HG02870 (cell line): ENCODE results near the gene RPS6KA5.
"Not testable (repeated sequence)": the region's sequence is repeated elsewhere in the genome, so short reads cannot be mapped to it uniquely, and the experiment has no call there.

ENCODE experiments used
- ATAC-seq: cut with Tn5 transposase; IDR thresholded peaks from one replicate; pipeline ENCODE4 v1.9.1; 2021; ENCODE audit warnings: mild to moderate bottlenecking, moderate library complexity; ENCODE audit not compliant: unreplicated experiment

The RPS6KA5 gene

DNA sequence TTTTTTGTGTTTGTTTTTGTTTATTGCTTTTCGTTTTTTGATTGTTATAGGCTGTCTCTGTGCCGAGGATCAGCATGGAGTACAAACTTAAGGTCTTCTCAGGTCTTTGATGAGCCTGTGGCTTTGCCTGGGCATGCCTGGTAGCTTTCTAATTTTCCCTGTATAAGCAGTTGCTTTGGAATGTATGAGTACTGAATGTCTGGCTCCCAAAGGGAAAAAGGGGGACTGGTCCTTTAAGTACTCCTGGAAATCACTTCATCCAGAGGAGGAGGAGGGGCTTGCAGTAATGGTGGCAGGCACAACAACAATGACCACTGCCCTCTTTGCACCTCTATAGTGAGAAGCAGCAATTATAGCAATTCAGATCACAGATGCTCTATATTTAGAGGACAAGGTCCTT lies 176.7 kb downstream of the RPS6KA5 start:
- ATAC-seq: no peak

DNA sequence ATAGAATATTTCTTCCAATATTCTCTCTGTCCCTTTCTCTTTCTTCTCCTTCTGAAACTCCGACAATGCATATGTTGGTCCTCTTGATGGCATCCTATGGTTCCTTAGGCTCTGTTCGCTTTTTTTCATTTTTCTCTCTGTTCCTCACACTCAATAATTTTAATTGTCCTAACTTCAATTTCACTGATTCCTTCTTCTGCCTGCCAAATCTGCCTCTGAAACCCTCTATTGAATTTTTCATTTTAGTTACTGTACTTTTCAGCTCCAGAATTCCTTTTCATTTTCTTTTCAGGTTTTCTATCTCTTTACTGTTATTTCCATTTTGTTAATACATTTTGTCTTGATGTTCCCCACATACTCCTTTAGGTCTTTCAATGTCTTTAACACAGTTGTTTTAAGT lies 177.2 kb downstream of the RPS6KA5 start:
- no peak for ATAC-seq

DNA sequence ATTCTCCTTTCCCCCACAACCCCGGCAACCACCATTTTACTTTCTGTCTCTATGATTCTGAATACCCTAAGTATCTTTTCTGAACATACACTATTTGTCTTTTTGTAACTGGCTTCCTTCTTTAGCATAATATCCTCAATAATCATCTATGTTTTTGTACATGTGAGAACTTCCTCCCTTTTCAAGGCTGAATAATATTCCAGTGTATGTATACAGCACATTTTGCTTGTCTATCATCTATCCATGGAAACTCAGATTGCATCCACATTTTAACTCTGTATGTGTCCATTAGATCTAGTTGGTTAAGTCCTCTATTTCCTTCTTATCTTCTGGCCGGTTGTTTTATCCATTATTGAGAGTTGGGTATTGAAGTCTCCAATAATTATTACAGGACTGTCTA lies 180.2 kb downstream of the RPS6KA5 start:
- no peak for ATAC-seq

DNA sequence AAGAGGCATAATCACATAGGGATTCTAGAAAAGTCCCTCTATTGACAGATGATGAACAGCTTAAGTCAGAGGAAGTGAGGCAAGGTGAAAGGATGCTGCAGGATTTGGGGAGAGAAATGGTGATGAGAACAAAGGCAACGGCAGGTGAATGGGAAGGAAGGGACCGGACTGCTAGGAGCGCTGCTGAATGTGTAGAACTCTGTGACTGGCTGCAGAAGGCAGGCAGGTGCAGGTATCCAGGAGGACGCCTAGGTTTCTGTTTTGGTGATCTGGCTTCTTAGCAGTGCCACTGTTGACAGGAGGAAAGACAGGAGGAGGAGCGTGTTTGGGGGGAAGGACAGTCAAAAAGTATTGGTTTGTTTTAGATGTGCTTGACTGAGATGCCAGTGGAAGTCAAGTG lies 185.8 kb downstream of the RPS6KA5 start:
- no peak for ATAC-seq

DNA sequence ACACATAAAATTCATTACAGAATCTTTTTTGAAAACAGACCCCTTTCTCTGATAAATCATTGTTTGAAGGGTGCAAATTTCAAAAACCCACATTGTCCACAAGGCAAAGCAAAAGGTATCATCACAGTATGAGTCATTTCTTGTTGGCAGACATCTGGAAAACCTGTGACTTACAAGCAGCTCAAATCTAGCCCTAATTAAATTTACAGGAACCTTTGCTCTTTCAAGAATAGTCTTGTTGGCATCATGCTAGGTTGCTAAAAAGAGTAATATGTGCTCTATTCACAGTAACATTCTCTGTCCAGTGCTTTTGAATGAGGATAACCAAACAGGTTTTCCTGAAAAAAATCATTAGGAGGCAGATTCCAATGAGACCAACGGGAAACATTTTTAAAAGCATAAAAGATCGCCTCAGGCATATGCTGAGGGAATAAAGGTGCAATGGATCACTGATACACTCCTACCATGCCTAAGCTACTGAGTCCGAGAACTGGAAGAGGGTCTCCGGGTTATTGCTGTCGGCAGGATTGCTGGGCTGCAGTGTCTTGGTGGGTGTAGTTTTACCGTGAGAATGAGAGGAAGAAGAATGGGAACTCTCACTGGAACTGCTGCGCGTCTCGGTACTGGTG lies 188.7 kb downstream of the RPS6KA5 start:
- no peak for ATAC-seq

DNA sequence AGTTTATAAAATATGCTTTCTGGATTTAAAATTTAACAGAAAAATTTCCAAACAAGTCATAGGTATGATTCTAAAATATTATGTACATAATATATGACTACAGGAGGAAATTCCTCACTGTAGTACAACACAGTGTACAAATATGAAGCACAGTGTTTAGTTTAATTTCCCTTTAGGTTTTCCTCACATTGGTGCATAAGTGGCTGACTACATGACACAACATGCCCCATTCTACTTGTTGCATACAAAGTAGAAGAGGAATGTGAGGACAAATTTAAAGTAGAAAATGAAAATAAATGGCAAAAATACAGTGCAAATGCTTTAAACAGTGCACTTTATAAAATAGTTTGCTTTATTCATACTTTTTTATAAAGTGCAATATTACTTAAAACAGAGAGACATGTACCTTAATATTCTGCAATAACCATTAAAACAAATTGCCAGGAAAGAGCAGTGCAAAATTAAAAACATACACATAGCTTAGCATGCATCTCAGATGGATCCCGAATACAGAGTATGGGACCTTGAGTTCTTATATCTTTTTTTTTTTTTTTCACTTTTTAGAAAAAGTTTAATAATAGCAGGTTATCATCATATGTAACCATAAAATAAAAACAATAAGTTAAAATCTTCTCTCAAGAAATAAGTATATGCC lies 189.4 kb downstream of the RPS6KA5 start:
- no peak for ATAC-seq

DNA sequence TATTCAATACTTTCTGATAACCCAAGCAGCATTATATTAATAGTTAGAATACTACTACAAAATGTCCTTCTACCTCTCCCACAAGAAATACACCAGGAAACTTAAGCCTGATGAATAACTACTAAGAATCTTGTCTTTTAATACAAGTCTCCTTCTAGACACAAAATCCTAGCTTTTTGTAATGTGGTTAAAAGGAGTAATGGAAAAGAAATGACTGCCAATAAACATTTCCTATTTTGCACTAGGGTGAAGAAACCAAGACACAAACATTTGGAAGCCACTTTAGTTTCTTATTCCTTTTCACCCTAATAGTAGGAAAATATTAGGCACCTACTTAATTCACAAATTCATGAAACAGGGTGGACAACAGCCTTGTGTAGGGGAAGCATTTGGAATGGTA lies 192.9 kb downstream of the RPS6KA5 start:
- ATAC-seq: no peak

DNA sequence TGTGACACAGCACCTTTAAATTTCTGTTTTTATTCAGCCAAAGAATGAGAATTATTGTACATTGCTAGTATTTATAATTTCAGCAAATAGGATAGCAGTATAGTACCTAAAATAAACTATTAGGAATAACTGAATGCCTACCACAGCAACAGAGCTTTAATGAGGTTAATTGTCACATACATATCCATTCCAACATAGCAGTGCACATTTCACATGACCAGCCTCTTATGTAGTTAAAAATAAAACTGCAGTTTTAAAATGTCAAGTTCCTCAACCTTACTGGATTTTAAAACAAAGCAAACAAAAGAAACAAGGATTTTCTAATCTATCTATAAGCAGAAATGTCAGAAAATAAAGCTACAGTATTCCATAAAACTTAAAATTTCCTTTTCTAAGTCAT lies 193.6 kb downstream of the RPS6KA5 start:
- ATAC-seq: no peak

DNA sequence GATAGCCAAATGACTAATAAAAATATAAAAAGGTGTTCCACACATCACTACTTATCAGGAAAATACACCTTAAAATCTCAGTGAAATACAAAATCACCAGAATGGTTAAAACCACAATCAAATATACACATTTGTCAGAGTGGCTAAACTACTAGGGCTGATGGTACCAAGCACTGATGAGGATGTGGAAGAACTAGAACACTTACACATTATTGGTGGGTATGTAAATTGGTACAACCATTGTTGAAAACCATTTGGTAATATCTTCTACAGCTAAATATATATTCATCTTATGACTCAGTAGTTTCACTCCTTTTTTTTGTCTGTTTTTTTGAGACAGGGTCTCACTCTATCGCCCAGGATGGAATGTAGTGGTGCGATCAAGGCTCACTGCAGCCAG lies 195.7 kb downstream of the RPS6KA5 start:
- ATAC-seq: no peak

DNA sequence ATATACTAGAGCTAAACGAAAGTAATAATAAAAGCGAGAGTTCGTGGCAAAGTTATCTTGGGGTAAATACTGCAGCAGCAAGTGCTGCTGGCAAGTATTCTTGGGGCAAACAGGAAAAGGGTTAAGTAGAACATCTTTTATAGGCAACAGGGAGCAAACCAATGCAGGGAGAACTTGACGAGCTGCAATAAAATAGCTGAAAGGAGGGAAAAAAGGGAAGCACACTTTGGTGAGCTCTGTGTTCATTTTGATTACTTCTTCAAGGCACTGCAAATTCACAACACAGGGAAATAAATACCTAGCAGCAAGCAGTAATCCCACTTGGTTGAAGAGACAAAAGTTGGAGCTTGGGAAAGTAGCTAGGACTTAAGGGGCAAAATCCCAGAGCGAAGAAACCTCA lies 201.9 kb downstream of the RPS6KA5 start:
- ATAC-seq: no peak

DNA sequence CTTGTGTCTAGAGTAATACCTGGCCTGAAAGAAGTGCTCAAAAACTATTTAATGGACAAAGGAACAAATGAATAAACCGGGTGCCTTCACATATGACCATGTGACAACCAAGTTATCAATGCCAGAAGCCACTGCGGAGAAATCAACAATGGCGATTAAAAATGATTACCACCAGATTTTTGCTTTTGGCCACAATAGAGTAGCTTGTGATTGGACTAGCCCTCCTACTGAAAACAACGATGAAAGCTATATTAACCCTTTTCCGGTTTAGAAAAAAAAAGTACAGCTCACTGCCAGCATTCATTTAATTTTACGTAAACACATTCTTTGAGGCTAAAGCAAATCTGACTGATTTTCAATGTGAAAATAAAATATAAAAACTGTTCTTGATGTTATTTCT lies 202.6 kb downstream of the RPS6KA5 start:
- no peak for ATAC-seq

DNA sequence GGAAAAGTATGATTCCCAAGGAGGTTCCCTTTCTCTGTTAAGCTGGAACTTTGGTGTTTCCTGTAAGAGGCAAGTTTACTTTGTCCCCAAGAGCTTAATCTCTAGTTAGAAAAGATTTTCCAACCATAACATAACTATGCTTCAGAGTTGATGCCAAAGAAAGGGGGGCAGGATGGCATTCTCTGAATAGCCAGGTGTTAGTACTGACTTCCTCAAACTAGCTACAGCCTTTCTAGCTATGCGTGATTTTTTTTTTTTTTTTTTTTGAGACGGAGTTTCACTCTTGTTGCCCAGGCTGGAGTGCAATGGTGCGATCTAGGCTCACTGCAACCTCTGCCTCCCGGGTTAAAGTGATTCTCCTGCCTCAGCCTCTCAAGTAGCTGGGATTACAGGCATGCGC lies 204.3 kb downstream of the RPS6KA5 start:
- not testable (repeated sequence) for ATAC-seq

DNA sequence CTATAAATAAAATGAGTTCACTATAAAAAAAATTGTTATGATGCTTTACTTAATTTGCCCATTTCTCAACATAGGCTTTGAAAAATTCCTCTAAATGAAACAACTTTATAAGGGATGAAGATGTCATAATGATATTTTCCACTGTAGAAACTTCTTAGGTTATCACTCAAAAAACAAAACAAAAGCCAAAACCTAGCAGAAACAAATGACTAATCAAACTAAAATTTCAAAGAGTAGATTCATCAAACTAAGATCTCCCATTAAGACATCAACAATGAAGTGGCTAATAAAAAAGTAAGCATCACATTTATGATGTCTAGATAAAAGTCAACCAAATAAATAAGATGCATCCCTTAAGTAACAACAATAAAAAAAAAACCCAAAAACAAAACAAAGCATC lies 207.3 kb downstream of the RPS6KA5 start:
- no peak for ATAC-seq

DNA sequence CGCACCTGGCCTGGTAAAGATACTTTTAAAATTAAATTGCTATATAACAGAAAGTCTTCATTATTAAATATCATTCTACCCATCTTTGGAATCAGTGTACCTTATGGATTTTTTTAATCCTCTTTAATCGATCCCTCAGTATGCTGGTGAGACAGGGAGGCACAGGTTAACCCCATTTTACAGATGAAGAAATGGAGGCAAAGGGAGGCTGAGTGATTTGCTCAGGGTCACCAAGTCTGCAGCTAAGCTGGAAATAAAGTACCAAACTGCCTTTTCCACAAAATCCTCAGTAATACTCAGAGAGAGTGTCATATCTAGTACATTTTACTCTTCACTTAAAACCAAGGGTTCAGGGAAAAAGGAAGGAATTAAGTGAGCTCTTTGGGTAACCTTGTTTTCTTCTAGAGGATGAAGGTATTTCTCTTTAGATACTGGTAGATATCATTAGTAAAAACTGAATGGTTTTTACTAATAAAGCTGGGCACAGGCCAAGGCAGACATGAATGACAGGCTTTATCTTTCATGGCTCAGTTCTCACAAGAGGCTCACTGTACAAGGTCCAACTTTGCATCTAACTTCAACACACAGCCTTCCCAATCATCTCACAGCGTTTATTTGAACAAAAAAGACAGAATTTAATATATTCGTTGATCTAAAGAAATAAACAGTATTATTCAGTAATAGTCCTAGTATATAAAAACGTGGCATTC lies 209.0 kb downstream of the RPS6KA5 start:
- ATAC-seq: no peak

DNA sequence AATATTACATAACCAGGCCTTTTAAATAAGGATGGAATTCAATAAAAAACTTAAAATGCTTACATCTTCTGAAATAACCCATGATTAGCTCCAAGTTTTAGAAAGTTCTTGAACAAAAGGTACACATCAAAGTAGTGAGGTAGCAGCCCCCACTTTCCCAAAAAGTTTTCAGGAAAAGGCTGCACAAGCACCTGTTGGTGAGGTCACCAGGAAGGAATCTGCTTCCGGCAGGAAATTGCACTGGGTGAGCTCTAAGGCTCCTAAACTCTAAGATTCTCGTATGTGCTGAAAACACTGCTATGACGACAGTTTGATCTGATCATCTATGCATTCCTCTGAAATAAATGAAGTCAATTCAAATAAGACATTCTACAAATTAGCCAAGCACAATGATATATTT lies 210.0 kb downstream of the RPS6KA5 start:
- no peak for ATAC-seq

DNA sequence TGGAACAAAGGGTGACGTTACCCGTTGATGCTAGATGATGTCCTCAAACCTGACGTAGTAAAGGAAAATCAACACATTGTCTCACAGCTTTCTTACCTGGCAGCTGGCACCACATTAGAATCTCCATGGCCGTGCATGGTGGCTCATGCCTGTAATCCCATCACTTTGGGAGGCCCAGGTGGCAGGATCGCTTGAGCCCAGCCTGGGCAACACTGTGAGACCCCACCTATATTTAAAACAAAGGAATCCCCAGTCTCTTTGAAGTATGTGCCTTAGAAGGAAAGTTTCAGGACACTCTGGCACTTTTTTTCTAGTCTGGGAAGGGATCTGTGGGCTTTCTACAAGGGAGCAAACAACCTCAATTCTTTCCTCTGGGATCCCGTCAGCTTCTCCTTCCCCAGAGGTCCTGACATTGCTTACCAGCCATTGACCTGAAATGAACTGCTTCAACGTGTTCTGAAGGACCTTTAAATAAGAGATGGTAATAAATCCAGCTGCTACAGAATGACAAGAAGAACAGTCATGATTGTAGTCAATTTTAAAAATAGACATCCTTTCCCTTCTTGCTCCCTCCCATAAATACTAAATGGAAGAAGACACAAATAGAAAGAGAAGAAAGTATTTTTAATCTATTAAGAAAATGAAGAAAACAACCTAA lies 210.5 kb downstream of the RPS6KA5 start:
- no peak for ATAC-seq

DNA sequence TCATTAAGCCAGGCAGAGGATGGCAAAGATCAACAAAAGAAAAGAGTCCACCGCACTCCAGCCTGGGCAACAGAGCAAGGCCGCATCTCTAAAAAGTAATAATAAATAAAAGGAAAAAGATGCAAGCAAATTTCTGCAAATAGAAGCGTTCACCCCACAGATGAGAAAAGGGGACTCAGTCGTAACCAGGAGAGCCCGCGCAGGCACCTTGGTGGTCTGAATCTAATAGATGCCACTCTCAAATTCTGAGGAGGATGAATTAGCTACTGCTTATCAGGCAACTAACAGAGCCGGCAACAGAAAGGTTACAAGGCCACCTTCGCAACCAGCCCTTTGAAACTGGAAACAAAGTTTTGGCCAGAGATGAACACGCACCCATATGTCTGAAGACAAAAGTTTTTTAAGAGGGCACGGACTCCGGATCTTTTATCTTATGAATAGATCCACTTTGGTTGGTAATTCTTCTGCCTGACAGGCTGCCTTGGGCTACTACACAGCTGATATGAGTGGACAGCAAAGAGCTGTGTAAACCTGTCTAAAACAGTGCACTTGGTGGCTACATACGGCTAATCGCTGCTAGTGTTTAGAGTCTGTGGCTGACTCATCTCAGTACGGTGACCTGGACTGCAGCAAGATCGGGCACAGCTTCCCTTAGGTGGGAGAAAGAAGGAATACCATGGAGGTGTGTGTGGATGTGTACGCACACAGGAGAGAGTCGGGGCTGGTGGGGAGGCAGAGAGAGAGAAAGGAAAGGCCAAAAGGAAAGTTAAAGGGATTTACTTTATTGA lies 211.3 kb downstream of the RPS6KA5 start:
- no peak for ATAC-seq

DNA sequence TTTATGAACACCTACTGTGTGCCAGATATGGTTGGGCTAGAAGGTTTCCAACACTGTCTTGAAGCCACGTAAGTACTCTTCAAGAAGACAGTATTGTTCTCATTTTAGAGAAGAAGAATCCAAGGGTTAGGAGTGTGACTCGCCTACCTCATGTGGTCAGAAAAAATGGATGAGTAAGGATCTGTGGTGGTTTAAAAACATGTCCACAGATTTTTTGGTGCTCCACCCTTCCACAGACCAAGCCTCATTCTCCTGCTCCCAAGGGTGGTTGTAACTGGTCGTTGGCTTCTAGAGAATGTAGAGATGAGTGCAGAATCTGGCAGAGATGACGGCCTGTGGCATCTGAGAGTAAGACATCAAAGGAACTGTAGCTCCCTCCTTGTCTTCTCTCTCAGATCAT lies 213.9 kb downstream of the RPS6KA5 start:
- ATAC-seq: no peak

DNA sequence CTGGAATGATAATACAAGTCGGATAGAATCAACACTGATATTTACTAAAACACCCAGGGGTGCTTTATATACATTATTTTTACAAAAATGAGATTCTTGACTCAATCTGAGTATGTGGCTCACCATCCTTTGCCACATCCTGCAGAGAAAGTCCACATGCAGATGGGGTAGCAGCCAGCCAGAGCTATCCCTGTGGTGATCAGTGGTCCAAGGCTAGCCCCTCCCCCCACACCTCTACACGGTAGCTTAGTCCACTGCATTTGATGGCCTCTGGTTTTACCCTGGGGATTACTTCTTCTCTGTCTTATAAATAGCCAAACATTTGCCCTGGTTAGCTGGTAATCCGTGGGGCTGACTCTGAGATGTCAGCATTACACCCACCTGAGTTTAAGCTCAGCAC lies 216.1 kb downstream of the RPS6KA5 start:
- ATAC-seq: no peak

DNA sequence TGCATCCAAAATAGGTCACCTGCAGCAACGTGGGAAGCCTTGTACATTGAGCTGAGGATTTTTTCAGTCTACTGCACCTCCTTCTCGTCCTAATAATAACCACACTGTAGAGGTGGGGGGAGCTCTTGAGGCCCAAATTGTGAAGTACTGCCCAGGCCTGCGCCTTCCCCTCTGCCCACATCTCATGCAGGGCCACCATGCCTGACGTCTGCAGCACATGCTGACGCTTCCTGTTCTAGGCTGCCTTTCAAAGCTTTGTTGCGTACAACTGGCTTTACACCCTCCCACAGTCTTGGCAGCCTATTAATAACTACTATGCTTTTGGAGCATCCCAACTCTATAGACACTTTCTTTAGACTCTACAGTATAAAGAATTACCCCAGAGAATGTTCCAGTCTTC lies 217.7 kb downstream of the RPS6KA5 start:
- no peak for ATAC-seq

DNA sequence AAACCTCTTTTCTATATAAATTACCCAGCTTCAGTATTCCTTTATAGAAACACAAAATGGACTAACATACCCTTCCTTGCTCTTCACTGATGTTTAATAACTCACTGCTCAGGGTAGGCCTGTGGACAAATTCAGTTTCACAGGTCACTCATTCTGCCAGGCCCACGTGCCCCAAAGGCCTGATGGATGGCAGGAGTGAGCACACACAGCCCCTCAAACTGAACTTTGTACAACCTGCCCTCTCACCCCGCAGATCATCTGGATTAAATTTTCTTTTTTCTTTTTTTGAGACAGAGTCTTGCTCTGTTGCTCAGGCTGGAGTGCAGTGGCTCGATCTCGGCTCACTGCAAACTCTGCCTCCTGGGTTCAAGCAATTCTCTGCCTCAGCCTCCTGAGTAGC lies 219.8 kb downstream of the RPS6KA5 start:
- not testable (repeated sequence) for ATAC-seq
